ENCODE measurements around the gene AKAP11. TPM values are rescaled to one million over a fixed set of nuclear protein-coding genes. Genes with fewer than 3 reads are reported as not detected.

Gene AKAP11
- polyA plus RNA-seq, 5 donors, result 29.9 to 49.0 (median 41.9) TPM

Other genes starting within 250 kb of the AKAP11 start
- 10 to 100 TPM in 4 of 5 donors, 1 to 10 TPM in 1; 7.6 to 12.3 (median 11.0) TPM for gene DGKH, start 223.5 kb upstream of the AKAP11 start, polyA plus RNA-seq (ENCODE audit: insufficient read depth in 1 of 5, insufficient read length in 5 of 5, low replicate concordance in 1 of 5)

All from right lung (tissue), 5 donors.